Pancreas (tissue), 8 donors: ENCODE measurements around the gene ATRNL1. TPM values are rescaled to one million over a fixed set of nuclear protein-coding genes. Genes with fewer than 3 reads are reported as not detected.

Experiments used
- polyA plus RNA-seq, 2 donors: library from polyadenylated mRNA; stranded (reverse); fragments of 200-250 nt; gene quantifications; one replicate each; pipeline ENCODE4 v1.2.3, GENCODE V29; 2013
- total RNA-seq, 6 donors: library from RNA; stranded (reverse); fragmentation: NEBNext Ultra II Directional in 4 of 6; extraction: Animal tissue kit (Norgen Biotek cat#: 25700) in 4 of 6; gene quantifications; one replicate each; pipeline versions ENCODE4 v1.2.1 to v1.2.4, GENCODE V29; 2021 to 2023
- donor health status: healthy with polysubstance abuse.
- donor health status: DM: no; HTN: no; CAD: no; lungs with moderate emphysema.
- donor health status: DM: no; HTN: no; CAD: no.
- donor health status: Bipolar disorder and iron deficiency.
- donor health status: DM: yes; HTN: yes; CAD: no.
- donor health status: DM: no; HTN: no; CAD: no.
- donor health status: DM: no; HTN: no; CAD: no.
- donor health status: DM: yes; HTN: yes; CAD: no.

ATRNL1 gene
- total and polyA plus RNA-seq, 8 donors, result 0.91 to 5.7 (median 3.9) TPM

Other genes with a start within 250 kb of the ATRNL1 start
- gene TRUB1, start 155.2 kb upstream of the ATRNL1 start, total RNA-seq, result 1 to 10 TPM; 4.0 to 9.2 (median 6.6) TPM
- gene TRUB1, start 155.2 kb upstream of the ATRNL1 start, polyA plus RNA-seq, result 1 to 10 TPM; 2.5 to 6.6 TPM